Endodermal cell (in vitro differentiated cells): ENCODE data around the gene KCNMA1. TPM values are rescaled to one million over a fixed set of nuclear protein-coding genes. Genes with fewer than 3 reads are reported as not detected.

Experiments
- DNase-seq: peaks from one replicate; pipeline ENCODE4 v3.0.0-alpha.2; 2017
- H3K27ac ChIP-seq: 2 replicates; pipeline ENCODE4 v1.5.1; 2013; ENCODE audit warnings: mild to moderate bottlenecking, low read depth, low read length, moderate library complexity
- H3K27me3 ChIP-seq: 2 replicates; pipeline ENCODE4 v1.6.1; 2013; ENCODE audit warnings: mild to moderate bottlenecking, low read length, moderate library complexity; ENCODE audit not compliant: insufficient read depth, control insufficient read depth, poor library complexity, severe bottlenecking
- H3K36me3 ChIP-seq: 2 replicates; pipeline ENCODE4 v1.7.0; 2013; ENCODE audit warnings: mild to moderate bottlenecking, low read length, moderate library complexity; ENCODE audit not compliant: control insufficient read depth, insufficient read depth
- H3K4me1 ChIP-seq: one replicate; pipeline ENCODE4 v1.7.0; 2013; ENCODE audit warnings: low read length; ENCODE audit not compliant: control insufficient read depth, insufficient read depth
- H3K4me3 ChIP-seq: 2 replicates; pipeline ENCODE4 v1.5.1; 2013; ENCODE audit warnings: mild to moderate bottlenecking, low read length, moderate library complexity
- H3K9ac ChIP-seq: 2 replicates; pipeline ENCODE4 v1.6.1; 2013; ENCODE audit warnings: mild to moderate bottlenecking, low read length, moderate library complexity; ENCODE audit not compliant: poor library complexity, severe bottlenecking; ENCODE audit errors: extremely low read depth
- H3K9me3 ChIP-seq: 2 replicates; pipeline ENCODE4 v1.6.1; 2013; ENCODE audit warnings: mild to moderate bottlenecking, low read length, moderate library complexity; ENCODE audit not compliant: control insufficient read depth
- H3K27ac Mint-ChIP-seq: 2 replicates; pipeline ENCODE4 v1.8.0; 2020; ENCODE audit warnings: mixed read lengths
- H3K27me3 Mint-ChIP-seq: 2 replicates; pipeline ENCODE4 v1.8.0; 2021; ENCODE audit warnings: mild to moderate bottlenecking, mixed read lengths; ENCODE audit not compliant: insufficient read depth
- H3K36me3 Mint-ChIP-seq: 2 replicates; pipeline ENCODE4 v1.8.0; 2020; ENCODE audit warnings: low read depth, mixed read lengths
- H3K4me1 Mint-ChIP-seq: 2 replicates; pipeline ENCODE4 v1.8.0; 2020; ENCODE audit warnings: mixed read lengths
- H3K4me3 Mint-ChIP-seq: 2 replicates; pipeline ENCODE4 v1.8.0; 2020; ENCODE audit warnings: mild to moderate bottlenecking, moderate library complexity, mixed read lengths
- H3K9me3 Mint-ChIP-seq: 2 replicates; pipeline ENCODE4 v1.8.0; 2020; ENCODE audit warnings: mild to moderate bottlenecking, mixed read lengths
- WGBS, 2 experiments: methylation state at CpG; one replicate each; pipeline versions ENCODE4 v1.1.5 to v1.1.7; 2013; ENCODE audit warnings: missing lambda C conversion rate in 2 of 2, mixed read lengths in 1 of 2; ENCODE audit not compliant: insufficient coverage in 1 of 2, insufficient read length in 1 of 2; 5-methylcytosine and 5-hydroxymethylcytosine counted together
- total RNA-seq, 2 donors: library from RNA; stranded (reverse); fragmentation: NEBNext Ultra II Directional in 1 of 2; extraction: Animal tissue kit (Norgen Biotek cat#: 25700) in 1 of 2; gene quantifications; 2 replicates in 1 of 2; 3 replicates in 1 of 2; pipeline ENCODE4 v1.2.1, GENCODE V29; 2021
- TF ChIP-seq, protein P1 (sequence below): fragments of 200-600 bp; sonication (generic); conservative IDR thresholded peaks from 2 replicates; pipeline ENCODE4 v1.5.0; 2021; ENCODE audit warnings: antibody characterized with exemption, mild to moderate bottlenecking

The KCNMA1 gene
- total RNA-seq, 2 donors from 2014 or later = 0.55 to 1.3 TPM

GRCh38 chr10:77010430-77010829 is 627.2 kb downstream of the KCNMA1 start:
- no peaks in the 10 kb centered on the region for H3K9me3 ChIP-seq
- no peaks in the 10 kb centered on the region for H3K36me3 ChIP-seq
- H3K27ac Mint-ChIP-seq = no peak overlapping the region
- H3K4me1 Mint-ChIP-seq = no peaks in the 10 kb centered on the region
- no peaks in the 10 kb centered on the region for H3K27me3 ChIP-seq
- TF ChIP-seq, protein P1, sequence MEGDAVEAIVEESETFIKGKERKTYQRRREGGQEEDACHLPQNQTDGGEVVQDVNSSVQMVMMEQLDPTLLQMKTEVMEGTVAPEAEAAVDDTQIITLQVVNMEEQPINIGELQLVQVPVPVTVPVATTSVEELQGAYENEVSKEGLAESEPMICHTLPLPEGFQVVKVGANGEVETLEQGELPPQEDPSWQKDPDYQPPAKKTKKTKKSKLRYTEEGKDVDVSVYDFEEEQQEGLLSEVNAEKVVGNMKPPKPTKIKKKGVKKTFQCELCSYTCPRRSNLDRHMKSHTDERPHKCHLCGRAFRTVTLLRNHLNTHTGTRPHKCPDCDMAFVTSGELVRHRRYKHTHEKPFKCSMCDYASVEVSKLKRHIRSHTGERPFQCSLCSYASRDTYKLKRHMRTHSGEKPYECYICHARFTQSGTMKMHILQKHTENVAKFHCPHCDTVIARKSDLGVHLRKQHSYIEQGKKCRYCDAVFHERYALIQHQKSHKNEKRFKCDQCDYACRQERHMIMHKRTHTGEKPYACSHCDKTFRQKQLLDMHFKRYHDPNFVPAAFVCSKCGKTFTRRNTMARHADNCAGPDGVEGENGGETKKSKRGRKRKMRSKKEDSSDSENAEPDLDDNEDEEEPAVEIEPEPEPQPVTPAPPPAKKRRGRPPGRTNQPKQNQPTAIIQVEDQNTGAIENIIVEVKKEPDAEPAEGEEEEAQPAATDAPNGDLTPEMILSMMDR = no peak
- no peak overlapping the region for H3K9ac ChIP-seq
- no peak overlapping the region for H3K4me3 Mint-ChIP-seq
- no peaks in the 10 kb centered on the region for H3K27me3 Mint-ChIP-seq
- 93 to 94% methylated on average over 2 to 3 of the region's 3 CpGs for WGBS, 2 experiments
- H3K9me3 Mint-ChIP-seq = no peaks in the 10 kb centered on the region
- no peak overlapping the region for H3K27ac ChIP-seq
- H3K4me1 ChIP-seq = no peaks in the 10 kb centered on the region
- no peaks in the 10 kb centered on the region for H3K36me3 Mint-ChIP-seq
- H3K4me3 ChIP-seq = no peak overlapping the region
- no peak for DNase-seq

GRCh38 chr10:77007834-77008233 is 629.8 kb downstream of the KCNMA1 start:
- H3K9ac ChIP-seq = no peak overlapping the region
- Mint-ChIP-seq H3K27me3 (no peaks in the 10 kb centered on the region), H3K27ac (no peak overlapping the region), H3K36me3 (no peaks in the 10 kb centered on the region), H3K4me1 (peaks cover 4% of the 10 kb centered on the region), H3K4me3 (no peak overlapping the region), H3K9me3 (no peaks in the 10 kb centered on the region)
- WGBS, 2 experiments = 93% methylated on average over 5 of the region's 5 CpGs; no CpG with 5 or more reads in 1 of the 2 experiments
- no peaks in the 10 kb centered on the region for H3K4me1 ChIP-seq
- no peak overlapping the region for H3K27ac ChIP-seq
- no peaks in the 10 kb centered on the region for H3K9me3 ChIP-seq
- no peaks in the 10 kb centered on the region for H3K27me3 ChIP-seq
- no peak overlapping the region for H3K4me3 ChIP-seq
- DNase-seq = no peak
- no peaks in the 10 kb centered on the region for H3K36me3 ChIP-seq
- TF ChIP-seq, protein P1 = no peak

DNA sequence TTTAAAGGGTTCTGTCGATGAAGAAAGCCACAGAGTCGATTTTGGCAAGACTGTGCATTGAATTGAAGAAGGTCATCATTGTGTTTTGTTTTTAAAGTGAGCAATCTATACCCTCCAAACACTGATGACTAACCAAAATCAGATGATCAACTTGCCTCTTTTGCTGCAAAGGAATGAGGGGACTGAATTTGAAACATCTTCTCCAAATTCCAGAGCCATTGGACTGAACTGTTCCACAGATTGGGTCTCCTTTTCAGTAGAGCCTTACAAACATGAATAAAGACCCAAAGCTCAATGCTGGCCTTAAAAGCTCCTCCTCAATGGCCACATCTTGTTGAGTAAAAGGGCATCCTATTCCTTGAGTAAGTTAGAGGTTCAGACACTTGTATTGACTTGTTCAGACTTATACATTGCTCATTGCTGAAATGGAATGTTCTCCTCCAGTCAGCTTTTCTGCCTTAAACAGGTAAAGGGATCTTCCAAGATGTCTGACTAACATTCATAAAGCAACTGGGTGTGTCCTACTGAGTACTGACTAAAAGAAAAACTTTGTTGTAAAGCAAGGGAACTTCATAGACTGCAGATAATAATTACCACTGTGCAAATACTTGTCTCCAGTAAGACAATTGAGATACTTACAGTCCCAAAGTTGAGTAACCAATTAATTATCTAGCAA is 630.6 kb downstream of the KCNMA1 start:
- Histone ChIP-seq H3K4me3 (no peak overlapping the region), H3K4me1 (no peaks in the 10 kb centered on the region), H3K9ac (no peak overlapping the region), H3K36me3 (no peaks in the 10 kb centered on the region), H3K27me3 (no peaks in the 10 kb centered on the region), H3K9me3 (no peaks in the 10 kb centered on the region), H3K27ac (no peak overlapping the region)
- 91% methylated on average over 2 of the region's 2 CpGs; no CpG with 5 or more reads in 1 of the 2 experiments for WGBS, 2 experiments
- no peaks in the 10 kb centered on the region for H3K36me3 Mint-ChIP-seq
- H3K27ac Mint-ChIP-seq = no peak overlapping the region
- no peaks in the 10 kb centered on the region for H3K9me3 Mint-ChIP-seq
- H3K27me3 Mint-ChIP-seq = no peaks in the 10 kb centered on the region
- no peak overlapping the region for H3K4me3 Mint-ChIP-seq
- DNase-seq = no peak
- TF ChIP-seq, protein P1 = no peak
- peaks cover 4% of the 10 kb centered on the region for H3K4me1 Mint-ChIP-seq
